GM23338 (cell line): Measurements from ENCODE around the gene ZNF714. TPM values are rescaled to one million over a fixed set of nuclear protein-coding genes. Genes with fewer than 3 reads are reported as not detected.

Source experiments
- ATAC-seq: fragments of 200-7000 bp; cut with Tn5 transposase; 3 replicates; pipeline ENCODE4 v1.9.1; 2020
- DNase-seq: peaks from one replicate; pipeline ENCODE4 v3.0.0-alpha.2; 2015; ENCODE audit warnings: low spot score
- H2AFZ ChIP-seq: fragments of 200-600 bp; sonication (generic); 2 replicates; pipeline ENCODE4 v1.8.0; 2016; ENCODE audit warnings: antibody characterized with exemption, mild to moderate bottlenecking, moderate library complexity
- H3F3A ChIP-seq: fragments of 200-600 bp; sonication (generic); replicated peaks from 2 replicates; pipeline ENCODE4 v1.8.0; 2017; ENCODE audit warnings: antibody characterized with exemption, mixed run types, low read depth
- H3K27ac ChIP-seq: fragments of 200-600 bp; sonication (generic); 2 replicates; pipeline ENCODE4 v1.6.1; 2016; ENCODE audit warnings: low read depth
- H3K27me3 ChIP-seq: fragments of 200-600 bp; sonication (generic); 2 replicates; pipeline ENCODE4 v1.8.0; 2016; ENCODE audit warnings: mild to moderate bottlenecking, mixed run types, moderate library complexity; ENCODE audit not compliant: insufficient read depth
- H3K36me3 ChIP-seq: fragments of 200-600 bp; sonication (generic); 2 replicates; pipeline ENCODE4 v1.8.0; 2016; ENCODE audit warnings: mild to moderate bottlenecking; ENCODE audit not compliant: insufficient read depth
- H3K4me1 ChIP-seq: fragments of 200-600 bp; sonication (generic); 2 replicates; pipeline ENCODE4 v1.8.0; 2016; ENCODE audit warnings: mild to moderate bottlenecking, moderate library complexity; ENCODE audit not compliant: insufficient read depth
- H3K4me2 ChIP-seq: fragments of 200-600 bp; sonication (generic); 2 replicates; pipeline ENCODE4 v1.7.1; 2017; ENCODE audit warnings: mixed run types
- H3K4me3 ChIP-seq: fragments of 200-600 bp; sonication (generic); 2 replicates; pipeline ENCODE4 v1.6.1; 2016; ENCODE audit warnings: mixed run types
- H3K79me2 ChIP-seq: fragments of 200-600 bp; sonication (generic); replicated peaks from 2 replicates; pipeline ENCODE4 v1.8.0; 2017; ENCODE audit warnings: mild to moderate bottlenecking; ENCODE audit not compliant: insufficient read depth
- H3K9me2 ChIP-seq: fragments of 200-600 bp; sonication (generic); 2 replicates; pipeline ENCODE4 v1.8.0; 2017; ENCODE audit not compliant: insufficient read depth
- H4K20me1 ChIP-seq: fragments of 200-600 bp; sonication (generic); replicated peaks from 2 replicates; pipeline ENCODE4 v1.8.0; 2017; ENCODE audit warnings: mild to moderate bottlenecking; ENCODE audit not compliant: insufficient read depth
- H3K27ac Mint-ChIP-seq: 2 replicates; pipeline ENCODE4 v1.8.0; 2020; ENCODE audit warnings: inconsistent platforms, mild to moderate bottlenecking, moderate library complexity, mixed read lengths
- H3K27me3 Mint-ChIP-seq: 3 replicates; pipeline ENCODE4 v1.8.0; 2022; ENCODE audit warnings: low read depth, mild to moderate bottlenecking, moderate library complexity, mixed read lengths, inconsistent platforms; ENCODE audit not compliant: insufficient read depth, poor library complexity
- H3K36me3 Mint-ChIP-seq: 3 replicates; pipeline ENCODE4 v1.8.0; 2021; ENCODE audit warnings: low read depth, mild to moderate bottlenecking, inconsistent platforms, moderate library complexity, mixed read lengths
- H3K4me1 Mint-ChIP-seq: 3 replicates; pipeline ENCODE4 v1.8.0; 2020; ENCODE audit warnings: mild to moderate bottlenecking, inconsistent platforms, mixed read lengths
- H3K4me3 Mint-ChIP-seq: 3 replicates; pipeline ENCODE4 v1.8.0; 2021; ENCODE audit warnings: moderate library complexity, mild to moderate bottlenecking, inconsistent platforms, mixed read lengths
- H3K9me3 Mint-ChIP-seq: 3 replicates; pipeline ENCODE4 v1.8.0; 2020; ENCODE audit warnings: moderate library complexity, mild to moderate bottlenecking, inconsistent platforms, mixed read lengths
- CTCF ChIP-seq, 2 experiments: fragments of 200-600 bp in 1 of 2; sonication (generic) in 1 of 2; conservative IDR thresholded peaks; 2 replicates each; pipeline versions ENCODE4 v1.5.1 to v1.6.1; 2016 to 2017; ENCODE audit warnings: antibody characterized with exemption in 2 of 2, low read depth in 2 of 2, mild to moderate bottlenecking in 2 of 2, moderate library complexity in 1 of 2
- ETS1 ChIP-seq: IDR thresholded peaks from 2 replicates; pipeline ENCODE4 v1.6.1; 2016; ENCODE audit warnings: antibody characterized with exemption
- EZH2 ChIP-seq: fragments of 200-600 bp; sonication (generic); IDR thresholded peaks from one replicate; pipeline ENCODE4 v1.8.0; 2017; ENCODE audit warnings: antibody characterized with exemption, mild to moderate bottlenecking, low read depth; ENCODE audit not compliant: unreplicated experiment
- JUNB ChIP-seq: IDR thresholded peaks from one replicate; pipeline ENCODE4 v1.6.1; 2016; ENCODE audit warnings: antibody characterized with exemption; ENCODE audit not compliant: unreplicated experiment
- NANOG ChIP-seq: IDR thresholded peaks from 2 replicates; pipeline ENCODE4 v1.6.1; 2016; ENCODE audit warnings: antibody characterized with exemption, borderline replicate concordance
- POLR2AphosphoS5 ChIP-seq: IDR thresholded peaks from 2 replicates; pipeline ENCODE4 v1.6.1; 2016; ENCODE audit warnings: antibody characterized with exemption, low read depth
- STAT1 ChIP-seq: IDR thresholded peaks from one replicate; pipeline ENCODE4 v1.6.1; 2016; ENCODE audit warnings: antibody characterized with exemption; ENCODE audit not compliant: unreplicated experiment
- ZNF114 ChIP-seq: fragments of 250-450 bp; sonication (Bioruptor Pico); IDR thresholded peaks from 2 replicates; pipeline ENCODE4 v1.5.0; 2020; ENCODE audit warnings: mild to moderate bottlenecking, moderate library complexity
- ZNF331 ChIP-seq: fragments of 250-450 bp; sonication (Bioruptor Pico); IDR thresholded peaks from 2 replicates; pipeline ENCODE4 v1.5.0; 2020; ENCODE audit warnings: low read depth, mild to moderate bottlenecking, moderate library complexity
- polyA plus RNA-seq: library from polyadenylated mRNA; unstranded; fragments of >200 nt; fragmentation: Nextera tagmentation; extraction: Ambion mirVana; gene quantifications from 2 replicates; pipeline ENCODE4 v1.2.1, GENCODE V29; 2016
- total RNA-seq: library from RNA; depleted of rRNA; stranded (reverse); fragments of >200 nt; shearing (Covaris generic); gene quantifications from 2 replicates; pipeline ENCODE4 v1.2.3, GENCODE V29; 2014
- TF ChIP-seq, protein P1 (sequence below): fragments of 250-450 bp; sonication (Bioruptor Pico); IDR thresholded peaks from 2 replicates; pipeline ENCODE4 v1.5.0; 2020; ENCODE audit warnings: mild to moderate bottlenecking, moderate library complexity
- TF ChIP-seq, protein P2 (sequence below): IDR thresholded peaks from one replicate; pipeline ENCODE4 v1.6.1; 2018; ENCODE audit warnings: antibody characterized with exemption; ENCODE audit not compliant: unreplicated experiment

ZNF714 gene
- total and polyA plus RNA-seq, 2 experiments from 2014 or later = 43.5 to 83.2 TPM

- Histone ChIP-seq H3K27me3 (no peaks in the 10 kb centered on the region), H3K4me1 (no peaks in the 10 kb centered on the region), H3K9me2 (no peaks in the 10 kb centered on the region; the same call in none of the 2 replicates), H3K27ac (no peak overlapping the region), H3K4me3 (no peak overlapping the region), H3K79me2 (peaks cover 96% of the 10 kb centered on the region), H2AFZ (no peak overlapping the region), H4K20me1 (peaks cover 3% of the 10 kb centered on the region), H3K4me2 (no peak overlapping the region), H3F3A (no peaks in the 10 kb centered on the region), H3K36me3 (peaks cover 72% of the 10 kb centered on the region)
- Mint-ChIP-seq H3K9me3 (peaks cover 38% of the 10 kb centered on the region), H3K27ac (no peak overlapping the region), H3K4me1 (no peaks in the 10 kb centered on the region; the same call in 2 of the 3 replicates), H3K4me3 (no peak overlapping the region), H3K27me3 (peaks cover 2% of the 10 kb centered on the region), H3K36me3 (peaks cover 94% of the 10 kb centered on the region)
- no peak for ATAC-seq
- DNase-seq = no peak
- no peak for TF ChIP-seq ETS1
- TF ChIP-seq, protein P1, sequence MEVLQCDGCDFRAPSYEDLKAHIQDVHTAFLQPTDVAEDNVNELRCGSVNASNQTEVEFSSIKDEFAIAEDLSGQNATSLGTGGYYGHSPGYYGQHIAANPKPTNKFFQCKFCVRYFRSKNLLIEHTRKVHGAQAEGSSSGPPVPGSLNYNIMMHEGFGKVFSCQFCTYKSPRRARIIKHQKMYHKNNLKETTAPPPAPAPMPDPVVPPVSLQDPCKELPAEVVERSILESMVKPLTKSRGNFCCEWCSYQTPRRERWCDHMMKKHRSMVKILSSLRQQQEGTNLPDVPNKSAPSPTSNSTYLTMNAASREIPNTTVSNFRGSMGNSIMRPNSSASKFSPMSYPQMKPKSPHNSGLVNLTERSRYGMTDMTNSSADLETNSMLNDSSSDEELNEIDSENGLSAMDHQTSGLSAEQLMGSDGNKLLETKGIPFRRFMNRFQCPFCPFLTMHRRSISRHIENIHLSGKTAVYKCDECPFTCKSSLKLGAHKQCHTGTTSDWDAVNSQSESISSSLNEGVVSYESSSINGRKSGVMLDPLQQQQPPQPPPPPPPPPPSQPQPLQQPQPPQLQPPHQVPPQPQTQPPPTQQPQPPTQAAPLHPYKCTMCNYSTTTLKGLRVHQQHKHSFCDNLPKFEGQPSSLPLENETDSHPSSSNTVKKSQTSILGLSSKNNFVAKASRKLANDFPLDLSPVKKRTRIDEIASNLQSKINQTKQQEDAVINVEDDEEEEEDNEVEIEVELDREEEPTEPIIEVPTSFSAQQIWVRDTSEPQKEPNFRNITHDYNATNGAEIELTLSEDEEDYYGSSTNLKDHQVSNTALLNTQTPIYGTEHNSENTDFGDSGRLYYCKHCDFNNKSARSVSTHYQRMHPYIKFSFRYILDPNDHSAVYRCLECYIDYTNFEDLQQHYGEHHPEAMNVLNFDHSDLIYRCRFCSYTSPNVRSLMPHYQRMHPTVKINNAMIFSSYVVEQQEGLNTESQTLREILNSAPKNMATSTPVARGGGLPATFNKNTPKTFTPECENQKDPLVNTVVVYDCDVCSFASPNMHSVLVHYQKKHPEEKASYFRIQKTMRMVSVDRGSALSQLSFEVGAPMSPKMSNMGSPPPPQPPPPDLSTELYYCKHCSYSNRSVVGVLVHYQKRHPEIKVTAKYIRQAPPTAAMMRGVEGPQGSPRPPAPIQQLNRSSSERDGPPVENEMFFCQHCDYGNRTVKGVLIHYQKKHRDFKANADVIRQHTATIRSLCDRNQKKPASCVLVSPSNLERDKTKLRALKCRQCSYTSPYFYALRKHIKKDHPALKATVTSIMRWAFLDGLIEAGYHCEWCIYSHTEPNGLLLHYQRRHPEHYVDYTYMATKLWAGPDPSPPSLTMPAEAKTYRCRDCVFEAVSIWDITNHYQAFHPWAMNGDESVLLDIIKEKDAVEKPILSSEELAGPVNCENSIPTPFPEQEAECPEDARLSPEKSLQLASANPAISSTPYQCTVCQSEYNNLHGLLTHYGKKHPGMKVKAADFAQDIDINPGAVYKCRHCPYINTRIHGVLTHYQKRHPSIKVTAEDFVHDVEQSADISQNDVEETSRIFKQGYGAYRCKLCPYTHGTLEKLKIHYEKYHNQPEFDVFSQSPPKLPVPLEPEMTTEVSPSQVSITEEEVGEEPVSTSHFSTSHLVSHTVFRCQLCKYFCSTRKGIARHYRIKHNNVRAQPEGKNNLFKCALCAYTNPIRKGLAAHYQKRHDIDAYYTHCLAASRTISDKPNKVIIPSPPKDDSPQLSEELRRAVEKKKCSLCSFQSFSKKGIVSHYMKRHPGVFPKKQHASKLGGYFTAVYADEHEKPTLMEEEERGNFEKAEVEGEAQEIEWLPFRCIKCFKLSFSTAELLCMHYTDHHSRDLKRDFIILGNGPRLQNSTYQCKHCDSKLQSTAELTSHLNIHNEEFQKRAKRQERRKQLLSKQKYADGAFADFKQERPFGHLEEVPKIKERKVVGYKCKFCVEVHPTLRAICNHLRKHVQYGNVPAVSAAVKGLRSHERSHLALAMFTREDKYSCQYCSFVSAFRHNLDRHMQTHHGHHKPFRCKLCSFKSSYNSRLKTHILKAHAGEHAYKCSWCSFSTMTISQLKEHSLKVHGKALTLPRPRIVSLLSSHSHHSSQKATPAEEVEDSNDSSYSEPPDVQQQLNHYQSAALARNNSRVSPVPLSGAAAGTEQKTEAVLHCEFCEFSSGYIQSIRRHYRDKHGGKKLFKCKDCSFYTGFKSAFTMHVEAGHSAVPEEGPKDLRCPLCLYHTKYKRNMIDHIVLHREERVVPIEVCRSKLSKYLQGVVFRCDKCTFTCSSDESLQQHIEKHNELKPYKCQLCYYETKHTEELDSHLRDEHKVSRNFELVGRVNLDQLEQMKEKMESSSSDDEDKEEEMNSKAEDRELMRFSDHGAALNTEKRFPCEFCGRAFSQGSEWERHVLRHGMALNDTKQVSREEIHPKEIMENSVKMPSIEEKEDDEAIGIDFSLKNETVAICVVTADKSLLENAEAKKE (CRISPR knock-in tag) = no peak
- no peak for TF ChIP-seq POLR2AphosphoS5
- TF ChIP-seq EZH2 = no peak
- TF ChIP-seq ZNF114 = no peak
- TF ChIP-seq NANOG = no peak
- TF ChIP-seq ZNF331 (CRISPR knock-in tag) = no peak
- no peak for TF ChIP-seq CTCF (conservative IDR thresholded peaks at IDR 0.05; ENCODE audit: low read depth in 2 of 2)
- TF ChIP-seq, protein P2, sequence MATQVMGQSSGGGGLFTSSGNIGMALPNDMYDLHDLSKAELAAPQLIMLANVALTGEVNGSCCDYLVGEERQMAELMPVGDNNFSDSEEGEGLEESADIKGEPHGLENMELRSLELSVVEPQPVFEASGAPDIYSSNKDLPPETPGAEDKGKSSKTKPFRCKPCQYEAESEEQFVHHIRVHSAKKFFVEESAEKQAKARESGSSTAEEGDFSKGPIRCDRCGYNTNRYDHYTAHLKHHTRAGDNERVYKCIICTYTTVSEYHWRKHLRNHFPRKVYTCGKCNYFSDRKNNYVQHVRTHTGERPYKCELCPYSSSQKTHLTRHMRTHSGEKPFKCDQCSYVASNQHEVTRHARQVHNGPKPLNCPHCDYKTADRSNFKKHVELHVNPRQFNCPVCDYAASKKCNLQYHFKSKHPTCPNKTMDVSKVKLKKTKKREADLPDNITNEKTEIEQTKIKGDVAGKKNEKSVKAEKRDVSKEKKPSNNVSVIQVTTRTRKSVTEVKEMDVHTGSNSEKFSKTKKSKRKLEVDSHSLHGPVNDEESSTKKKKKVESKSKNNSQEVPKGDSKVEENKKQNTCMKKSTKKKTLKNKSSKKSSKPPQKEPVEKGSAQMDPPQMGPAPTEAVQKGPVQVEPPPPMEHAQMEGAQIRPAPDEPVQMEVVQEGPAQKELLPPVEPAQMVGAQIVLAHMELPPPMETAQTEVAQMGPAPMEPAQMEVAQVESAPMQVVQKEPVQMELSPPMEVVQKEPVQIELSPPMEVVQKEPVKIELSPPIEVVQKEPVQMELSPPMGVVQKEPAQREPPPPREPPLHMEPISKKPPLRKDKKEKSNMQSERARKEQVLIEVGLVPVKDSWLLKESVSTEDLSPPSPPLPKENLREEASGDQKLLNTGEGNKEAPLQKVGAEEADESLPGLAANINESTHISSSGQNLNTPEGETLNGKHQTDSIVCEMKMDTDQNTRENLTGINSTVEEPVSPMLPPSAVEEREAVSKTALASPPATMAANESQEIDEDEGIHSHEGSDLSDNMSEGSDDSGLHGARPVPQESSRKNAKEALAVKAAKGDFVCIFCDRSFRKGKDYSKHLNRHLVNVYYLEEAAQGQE = no peak
- no peak for TF ChIP-seq JUNB
- no peak for TF ChIP-seq STAT1
Measured at GRCh38 chr19:21151460-21151859, 69.5 kb downstream of the ZNF714 start.
